NOMO-1 (cell line): ENCODE data around the gene CPA1.

ENCODE experiments used
- DNase-seq, 2 experiments: peaks; one replicate each; lab custom pipeline; 2025; ENCODE audit not compliant: unreplicated experiment in 2 of 2; lab: John Stamatoyannopoulos, UW

Gene CPA1

GRCh38 chr7:130379921-130380860, at the start of gene CPA1:
Gene CPA1 (plus strand): TSS chr7:130380494. CDS start chr7:130380521, 27 bp downstream.
- DNase-seq: no peak

- no peak for DNase-seq
Measured at GRCh38 chr7:130332259-130333053, 47.8 kb upstream of the CPA1 start.

- DNase-seq: no peak
Measured at GRCh38 chr7:130333832-130334231, 46.5 kb upstream of the CPA1 start.

- no peak for DNase-seq
Measured at GRCh38 chr7:130334274-130334673, 46.0 kb upstream of the CPA1 start.

- no peak for DNase-seq
Measured at GRCh38 chr7:130337410-130337971, 42.8 kb upstream of the CPA1 start.

- DNase-seq: no peak
Measured at GRCh38 chr7:130338233-130338632, 42.1 kb upstream of the CPA1 start.

- no peak for DNase-seq
Measured at GRCh38 chr7:130341882-130342281, 38.4 kb upstream of the CPA1 start.

- DNase-seq: no peak
Measured at GRCh38 chr7:130342701-130343380, 37.5 kb upstream of the CPA1 start.

- no peak for DNase-seq
Measured at GRCh38 chr7:130344271-130344866, 35.9 kb upstream of the CPA1 start, which contains the start of gene CPA5. Gene CPA5 (plus strand): TSS chr7:130344816. CDS start chr7:130346486, 1,670 bp downstream.

- DNase-seq: no peak
Measured at GRCh38 chr7:130345136-130345535, 35.2 kb upstream of the CPA1 start.

GRCh38 chr7:130345725-130346124, 34.6 kb upstream of the CPA1 start:
- no peak for DNase-seq

GRCh38 chr7:130346177-130346905, 34.0 kb upstream of the CPA1 start:
- no peak for DNase-seq

GRCh38 chr7:130346941-130347340, 33.4 kb upstream of the CPA1 start:
- DNase-seq: no peak

GRCh38 chr7:130349911-130350782, 30.1 kb upstream of the CPA1 start:
- no peak for DNase-seq

GRCh38 chr7:130350945-130351790, 29.1 kb upstream of the CPA1 start:
- DNase-seq: no peak

- no peak for DNase-seq
Measured at GRCh38 chr7:130351791-130352090, 28.6 kb upstream of the CPA1 start.

GRCh38 chr7:130352194-130353074, 27.9 kb upstream of the CPA1 start:
- no peak for DNase-seq
